Peyer's patch (tissue), 4 donors: ENCODE results near the gene ING1. TPM values are rescaled to one million over a fixed set of nuclear protein-coding genes. Genes with fewer than 3 reads are reported as not detected.
"Not testable (repeated sequence)": the region's sequence is repeated elsewhere in the genome, so short reads cannot be mapped to it uniquely, and the experiment has no call there.

Source experiments
- DNase-seq, 3 donors: peaks; one replicate each; pipeline ENCODE4 v3.0.0-alpha.2; 2017 to 2019
- H3K27ac ChIP-seq, 4 donors: fragments of 200-600 bp; sonication (generic); one replicate each; pipeline ENCODE4 v1.5.1; 2016 to 2019
- H3K27me3 ChIP-seq, 2 donors: fragments of 200-600 bp; sonication (generic); one replicate each; pipeline ENCODE4 v1.5.1; 2019
- H3K36me3 ChIP-seq, 3 donors: fragments of 200-600 bp; sonication (generic); one replicate each; pipeline ENCODE4 v1.5.1; 2016 to 2019
- H3K4me1 ChIP-seq, 4 donors: fragments of 200-600 bp; sonication (generic); one replicate each; pipeline ENCODE4 v1.5.1; 2016 to 2019
- H3K4me3 ChIP-seq, 4 donors: fragments of 200-600 bp; sonication (generic); 1 replicate in 3 of 4; 2 replicates in 1 of 4; pipeline ENCODE4 v1.5.1; 2016 to 2019; ENCODE audit warnings: mild to moderate bottlenecking in 1 of 4
- H3K9me3 ChIP-seq, 4 donors: fragments of 200-600 bp; sonication (generic); one replicate each; pipeline ENCODE4 v1.5.1; 2016 to 2019; ENCODE audit warnings: mild to moderate bottlenecking in 1 of 4
- POLR2A ChIP-seq, 2 donors: fragments of 450-650 bp; IDR thresholded peaks; one replicate each; pipeline ENCODE4 v1.5.1; 2017; ENCODE audit warnings: antibody characterized with exemption in 2 of 2, mild to moderate bottlenecking in 2 of 2, moderate library complexity in 2 of 2
- total RNA-seq, 4 donors: library from RNA; depleted of rRNA; stranded (reverse); fragments of >200 nt; gene quantifications; one replicate each; pipeline ENCODE4 v1.1.0, GENCODE V29; 2016
- TF ChIP-seq, protein P1 (sequence below), 6 experiments: fragments of 450-650 bp in 4 of 6; fragments of 200-600 bp in 2 of 6; sonication (generic) in 1 of 6; IDR thresholded peaks; one replicate each; pipeline ENCODE4 v1.5.1; 2017 to 2019; ENCODE audit warnings: antibody characterized with exemption in 6 of 6, mild to moderate bottlenecking in 3 of 6, moderate library complexity in 1 of 6

Gene ING1
- total RNA-seq, 4 donors from 2014 or later: 7.4 to 40.4 (median 21.7) TPM

DNA sequence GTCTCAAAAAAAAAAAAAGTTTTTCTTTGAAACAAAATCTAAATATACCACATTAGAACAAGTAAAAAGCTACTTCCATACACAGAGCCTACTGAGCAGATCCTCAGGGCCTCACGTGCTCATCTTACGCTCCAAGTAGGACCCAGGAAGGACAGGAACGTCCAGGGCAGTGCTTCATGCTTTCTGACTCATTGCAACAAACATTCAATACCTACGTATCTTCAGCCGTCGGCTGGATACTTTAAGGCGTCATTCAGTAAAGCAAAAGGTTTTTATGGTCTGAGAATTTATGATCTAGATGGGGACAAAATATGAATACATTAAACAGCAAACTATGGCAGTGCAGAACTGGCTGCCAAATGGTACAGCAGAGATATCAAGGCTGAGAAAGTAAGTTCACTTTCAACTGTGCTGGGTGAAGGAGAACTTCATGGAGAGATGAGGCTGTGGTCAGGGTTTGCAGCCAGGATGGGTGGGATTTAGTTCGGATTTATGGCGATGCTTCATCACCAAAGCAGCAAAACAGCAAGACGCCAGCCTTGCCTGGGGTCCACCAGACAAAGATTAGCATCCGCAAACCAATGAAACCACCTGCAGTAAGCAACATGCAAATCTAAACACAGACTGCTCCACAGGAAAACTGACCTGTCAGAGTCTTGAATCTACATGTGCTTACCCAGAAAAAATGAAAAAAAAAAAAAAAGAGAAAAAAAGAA lies 28.0 kb upstream of the ING1 start:
- Histone ChIP-seq H3K27ac (peak overlapping the region in 3 of 4 donors; percentile 15 to 77 (median 73)), H3K36me3 (peaks cover 0 to 57% (median 0%) of the 10 kb centered on the region in 3 donors), H3K4me3 (no peak overlapping the region), H3K4me1 (peaks cover 0 to 14% (median 0%) of the 10 kb centered on the region in 4 donors), H3K9me3 (no peaks in the 10 kb centered on the region), H3K27me3 (no peaks in the 10 kb centered on the region)
- DNase-seq: peak in 1 of 3 donors; percentile 78
- TF ChIP-seq, protein P1, sequence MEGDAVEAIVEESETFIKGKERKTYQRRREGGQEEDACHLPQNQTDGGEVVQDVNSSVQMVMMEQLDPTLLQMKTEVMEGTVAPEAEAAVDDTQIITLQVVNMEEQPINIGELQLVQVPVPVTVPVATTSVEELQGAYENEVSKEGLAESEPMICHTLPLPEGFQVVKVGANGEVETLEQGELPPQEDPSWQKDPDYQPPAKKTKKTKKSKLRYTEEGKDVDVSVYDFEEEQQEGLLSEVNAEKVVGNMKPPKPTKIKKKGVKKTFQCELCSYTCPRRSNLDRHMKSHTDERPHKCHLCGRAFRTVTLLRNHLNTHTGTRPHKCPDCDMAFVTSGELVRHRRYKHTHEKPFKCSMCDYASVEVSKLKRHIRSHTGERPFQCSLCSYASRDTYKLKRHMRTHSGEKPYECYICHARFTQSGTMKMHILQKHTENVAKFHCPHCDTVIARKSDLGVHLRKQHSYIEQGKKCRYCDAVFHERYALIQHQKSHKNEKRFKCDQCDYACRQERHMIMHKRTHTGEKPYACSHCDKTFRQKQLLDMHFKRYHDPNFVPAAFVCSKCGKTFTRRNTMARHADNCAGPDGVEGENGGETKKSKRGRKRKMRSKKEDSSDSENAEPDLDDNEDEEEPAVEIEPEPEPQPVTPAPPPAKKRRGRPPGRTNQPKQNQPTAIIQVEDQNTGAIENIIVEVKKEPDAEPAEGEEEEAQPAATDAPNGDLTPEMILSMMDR (IDR thresholded peaks at IDR 0.05): no peak
- peak in 1 of 2 donors; percentile 40 for TF ChIP-seq POLR2A (IDR thresholded peaks at IDR 0.05)

DNA sequence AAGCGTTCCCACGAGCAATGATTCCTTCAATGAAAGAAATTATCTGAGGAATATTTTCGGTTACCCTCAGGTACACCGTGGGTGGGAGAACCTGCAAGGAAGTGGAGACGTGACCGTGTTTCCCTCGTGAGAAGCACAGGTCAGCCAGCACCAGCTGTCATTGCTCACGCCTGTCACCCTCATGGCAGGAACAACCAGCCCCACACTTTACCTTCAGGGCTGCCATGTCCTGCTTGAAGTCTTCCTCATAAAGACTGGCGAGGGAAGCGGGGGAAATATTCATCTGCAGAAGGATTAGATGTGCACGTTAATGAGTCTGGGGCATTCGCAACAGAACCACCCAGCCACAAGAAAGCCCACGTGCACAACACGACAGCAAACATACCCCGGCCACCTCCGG lies 25.8 kb upstream of the ING1 start:
- H3K36me3 ChIP-seq: peaks cover 0 to 39% (median 0%) of the 10 kb centered on the region in 3 donors
- H3K9me3 ChIP-seq: no peaks in the 10 kb centered on the region
- H3K4me3 ChIP-seq: no peak overlapping the region
- no peak for DNase-seq
- peaks cover 0 to 14% (median 0%) of the 10 kb centered on the region in 4 donors for H3K4me1 ChIP-seq
- no peaks in the 10 kb centered on the region for H3K27me3 ChIP-seq
- TF ChIP-seq, protein P1 (IDR thresholded peaks at IDR 0.05): no peak
- TF ChIP-seq POLR2A (IDR thresholded peaks at IDR 0.05): no peak
- H3K27ac ChIP-seq: no peak overlapping the region

DNA sequence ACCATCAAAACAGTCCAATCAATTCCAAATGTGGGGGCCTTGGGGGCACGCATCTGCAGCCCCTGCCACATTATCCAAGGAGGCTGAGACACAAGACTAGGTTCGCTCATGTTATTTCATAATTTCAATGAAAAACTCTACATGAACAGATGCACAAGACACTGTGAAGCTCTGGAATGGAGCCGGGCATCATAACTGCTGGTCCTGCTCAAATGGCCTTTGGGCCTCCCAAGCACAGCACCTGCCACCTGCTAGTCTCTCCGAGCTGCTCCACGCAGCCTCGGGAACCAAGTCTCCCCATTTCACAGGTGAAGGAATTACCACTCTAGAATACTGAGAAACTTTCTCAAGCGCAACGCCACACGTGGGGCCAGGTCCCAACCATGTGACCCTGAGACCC lies 24.5 kb upstream of the ING1 start:
- Histone ChIP-seq H3K27ac (no peak overlapping the region), H3K4me1 (peaks cover 0 to 9% (median 0%) of the 10 kb centered on the region in 4 donors), H3K9me3 (no peaks in the 10 kb centered on the region), H3K4me3 (no peak overlapping the region), H3K36me3 (peaks cover 0 to 36% (median 0%) of the 10 kb centered on the region in 3 donors), H3K27me3 (no peaks in the 10 kb centered on the region)
- TF ChIP-seq POLR2A (IDR thresholded peaks at IDR 0.05): no peak
- TF ChIP-seq, protein P1 (IDR thresholded peaks at IDR 0.05): no peak
- no peak for DNase-seq

DNA sequence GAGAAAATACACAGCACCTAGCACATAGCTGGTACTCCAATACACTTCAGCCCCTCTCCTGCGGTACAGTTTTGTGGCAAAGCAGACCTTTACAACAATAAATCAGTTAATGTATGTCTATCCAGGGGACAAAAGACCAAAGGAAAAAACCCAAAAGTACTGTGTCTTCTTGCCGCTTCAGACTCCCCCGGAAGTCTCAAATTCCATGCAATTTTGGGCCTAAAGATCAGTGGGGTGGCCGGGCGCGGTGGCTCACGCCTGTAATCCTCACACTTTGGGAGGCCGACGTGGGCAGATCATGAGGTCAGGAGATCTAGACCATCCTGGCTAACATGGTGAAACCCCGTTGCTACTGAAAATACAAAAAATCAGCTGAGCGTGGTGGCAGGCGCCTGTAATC lies 23.8 kb upstream of the ING1 start:
- Histone ChIP-seq H3K4me1 (peaks cover 0 to 3% (median 0%) of the 10 kb centered on the region in 4 donors), H3K4me3 (no peak overlapping the region), H3K27me3 (no peaks in the 10 kb centered on the region), H3K36me3 (peaks cover 0 to 37% (median 0%) of the 10 kb centered on the region in 3 donors), H3K9me3 (no peaks in the 10 kb centered on the region), H3K27ac (no peak overlapping the region)
- no peak for TF ChIP-seq POLR2A (IDR thresholded peaks at IDR 0.05)
- TF ChIP-seq, protein P1 (IDR thresholded peaks at IDR 0.05): no peak
- no peak for DNase-seq

DNA sequence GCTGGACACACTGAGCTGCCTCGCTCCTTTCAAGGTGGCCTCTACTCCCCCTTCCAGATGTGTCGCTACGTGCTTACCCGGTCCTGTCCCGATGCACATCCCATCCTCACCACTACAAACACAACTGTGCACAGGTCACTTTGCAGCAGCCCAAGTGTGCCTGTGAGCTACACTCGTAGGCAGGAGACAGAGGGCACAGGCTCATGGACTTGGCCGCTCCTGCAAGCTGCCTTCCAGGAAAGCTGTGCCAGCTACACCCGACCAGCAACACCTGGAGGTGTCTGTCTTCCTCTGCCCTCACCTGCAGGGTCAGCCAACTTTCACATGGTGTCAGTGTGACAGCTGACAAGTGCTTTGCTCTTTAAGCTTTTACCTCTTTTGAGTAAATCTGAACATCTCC lies 23.0 kb upstream of the ING1 start:
- peaks cover 0 to 41% (median 0%) of the 10 kb centered on the region in 3 donors for H3K36me3 ChIP-seq
- H3K27ac ChIP-seq: no peak overlapping the region
- no peak overlapping the region for H3K4me3 ChIP-seq
- no peak for TF ChIP-seq POLR2A (IDR thresholded peaks at IDR 0.05)
- TF ChIP-seq, protein P1 (IDR thresholded peaks at IDR 0.05): no peak
- H3K27me3 ChIP-seq: no peaks in the 10 kb centered on the region
- no peak for DNase-seq
- H3K4me1 ChIP-seq: no peaks in the 10 kb centered on the region
- no peaks in the 10 kb centered on the region for H3K9me3 ChIP-seq

DNA sequence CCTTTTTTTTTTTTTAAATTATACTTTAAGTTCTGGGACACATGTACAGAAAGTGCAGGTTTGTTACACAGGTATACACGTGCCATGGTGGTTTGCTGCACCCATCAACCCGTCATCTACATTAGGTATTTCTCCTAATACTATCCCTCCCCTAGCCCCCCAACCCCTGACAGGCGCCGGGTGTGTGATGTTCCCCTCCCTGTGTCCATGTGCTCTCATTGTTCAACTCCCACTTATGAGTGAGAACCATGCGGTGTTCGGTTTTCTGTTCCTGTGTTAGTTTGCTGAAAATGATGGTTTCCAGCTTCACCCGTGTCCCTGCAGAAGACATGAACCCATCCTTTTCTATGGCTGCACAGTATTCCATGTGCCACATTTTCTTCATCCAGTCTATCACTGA lies 17.7 kb upstream of the ING1 start:
- DNase-seq, H3K4me3 ChIP-seq, H3K27ac ChIP-seq, H3K9me3 ChIP-seq, H3K4me1 ChIP-seq, H3K27me3 ChIP-seq: not testable (repeated sequence)
- peaks cover 0 to 60% (median 0%) of the 10 kb centered on the region in 3 donors for H3K36me3 ChIP-seq
